ENCODE results near the gene NCR3LG1. TPM values are rescaled to one million over a fixed set of nuclear protein-coding genes. Genes with fewer than 3 reads are reported as not detected.

Gene NCR3LG1
- total and polyA plus RNA-seq, 2 of the 8 experiments (the other 6 are each of a cell fraction or from before 2014, with no cell fraction given), result 0.68 to 1.9 TPM

GRCh38 chr11:17400048-17400775 is 48.6 kb downstream of the NCR3LG1 start (continued):
- TF ChIP-seq ATF2 (IDR thresholded peaks at IDR 0.05; ENCODE audit: low read length), result no peak
- no peak for TF ChIP-seq MAX (IDR thresholded peaks at IDR 0.05)
- TF ChIP-seq SP2 (IDR thresholded peaks at IDR 0.05; ENCODE audit: low read length), result no peak

Data from H1 (cell line).